H1 (cell line): ENCODE measurements around the gene SEMA3E. TPM values are rescaled to one million over a fixed set of nuclear protein-coding genes. Genes with fewer than 3 reads are reported as not detected.

Source experiments
- BCL11A ChIP-seq, 2 experiments: IDR thresholded peaks; one replicate each; pipeline ENCODE4 v1.6.1; 2011; ENCODE audit warnings: low read depth in 2 of 2, low read length in 2 of 2, mild to moderate bottlenecking in 2 of 2
- CHD1 ChIP-seq: IDR thresholded peaks from 2 replicates; pipeline ENCODE4 v1.6.1; 2012; ENCODE audit warnings: low read depth, low read length, improper control_type of control experiment
- CTBP2 ChIP-seq: IDR thresholded peaks from 2 replicates; pipeline ENCODE4 v1.7.0; 2011; ENCODE audit warnings: borderline replicate concordance, mild to moderate bottlenecking, moderate library complexity, mixed read lengths, low read length; ENCODE audit not compliant: insufficient read depth, insufficient read length
- SIRT6 ChIP-seq: IDR thresholded peaks from one replicate; pipeline ENCODE4 v1.7.1; 2012; ENCODE audit warnings: low read length, inconsistent platforms
- SRF ChIP-seq: IDR thresholded peaks from 2 replicates; pipeline ENCODE4 v1.6.1; 2011; ENCODE audit warnings: mild to moderate bottlenecking, low read depth, low read length, moderate library complexity
- TBP ChIP-seq: IDR thresholded peaks from 2 replicates; pipeline ENCODE4 v1.6.1; 2011; ENCODE audit warnings: low read depth, low read length, improper control_type of control experiment
- TEAD4 ChIP-seq: IDR thresholded peaks from 2 replicates; pipeline ENCODE4 v1.6.1; 2012; ENCODE audit warnings: low read depth, low read length, inconsistent platforms, mixed read lengths
- polyA plus RNA-seq, 7 experiments: library from polyadenylated mRNA; depleted of rRNA in 3 of 7; stranded (reverse) in 5 of 7; unstranded in 2 of 7; fragments of >200 nt in 5 of 7; fragments of 200-250 nt in 2 of 7; gene quantifications; 1 replicate in 5 of 7; 2 replicates in 1 of 7; 4 replicates in 1 of 7; pipeline versions ENCODE4 v1.2.1 to v1.2.3, GENCODE V29; 2011 to 2013; ENCODE audit warnings: missing spikeins in 2 of 7, mixed read lengths in 2 of 7
- total RNA-seq: library from RNA; stranded (reverse); fragmentation: NEBNext Ultra II Directional; extraction: Animal tissue kit (Norgen Biotek cat#: 25700); gene quantifications from 2 replicates; pipeline ENCODE4 v1.2.1, GENCODE V29; 2021

Gene SEMA3E
- total and polyA plus RNA-seq, 2 of the 8 experiments (the other 6 are each of a cell fraction or from before 2014, with no cell fraction given) = 0.93 to 0.94 TPM

DNA sequence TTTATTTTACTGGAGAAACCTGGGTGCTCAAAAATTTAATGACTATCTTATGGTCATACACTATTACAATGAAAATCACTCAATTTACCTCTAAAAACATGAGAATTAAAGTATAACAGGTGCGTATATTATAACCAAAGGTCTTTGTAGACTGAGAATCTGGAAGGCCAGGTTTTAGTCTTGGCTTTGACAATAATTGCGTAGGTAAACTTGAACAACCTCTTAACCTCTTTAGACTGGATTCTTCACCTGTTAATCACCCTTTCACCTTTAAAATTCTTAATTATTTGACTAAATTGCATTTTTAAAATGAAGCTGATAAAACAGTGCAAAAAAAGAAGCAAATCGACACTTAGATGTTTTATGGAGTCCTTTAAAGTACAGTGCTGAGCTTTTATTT, 156.1 kb downstream of the SEMA3E start (continued):
- TF ChIP-seq BCL11A (IDR thresholded peaks at IDR 0.05; ENCODE audit: low read depth in 2 of 2, low read length in 2 of 2) (no peak), SRF (no peak), CHD1 (no peak), TEAD4 (no peak), SIRT6 (no peak), TBP (no peak), CTBP2 (no peak)
